Gastroesophageal sphincter (tissue), 4 donors: ENCODE results near the gene CNKSR3. TPM values are rescaled to one million over a fixed set of nuclear protein-coding genes. Genes with fewer than 3 reads are reported as not detected.
A peak's percentile ranks its signal among the peaks of the same experiment; 100 is the strongest.

Source experiments
- ATAC-seq: fragments of 150-250 bp; one replicate; pipeline ENCODE4 v1.9.1; 2016; ENCODE audit warnings: mild to moderate bottlenecking, moderate library complexity
- H3K27ac ChIP-seq, 4 donors: fragments of 200-600 bp; sonication (generic) in 3 of 4; 1 replicate in 3 of 4; 2 replicates in 1 of 4; pipeline ENCODE4 v1.5.1; 2016 to 2019
- H3K27me3 ChIP-seq: fragments of 200-600 bp; sonication (generic); one replicate; pipeline ENCODE4 v1.5.1; 2019
- H3K36me3 ChIP-seq, 2 donors: fragments of 200-600 bp; sonication (generic); one replicate each; pipeline ENCODE4 v1.5.1; 2019; ENCODE audit warnings: control low read depth in 1 of 2
- H3K4me1 ChIP-seq, 3 donors: fragments of 200-600 bp; sonication (generic); 1 replicate in 2 of 3; 2 replicates in 1 of 3; pipeline ENCODE4 v1.5.1; 2016 to 2019; ENCODE audit warnings: control low read depth in 2 of 3
- H3K4me3 ChIP-seq, 2 donors: fragments of 200-600 bp; sonication (generic); one replicate each; pipeline ENCODE4 v1.5.1; 2019; ENCODE audit warnings: mild to moderate bottlenecking in 1 of 2, moderate library complexity in 1 of 2
- H3K9me3 ChIP-seq, 3 donors: fragments of 200-600 bp; sonication (generic); one replicate each; pipeline ENCODE4 v1.5.1; 2017 to 2019; ENCODE audit warnings: control low read depth in 2 of 3
- CTCF ChIP-seq, 4 experiments: fragments of 200-600 bp in 2 of 4; fragments of 450-650 bp in 2 of 4; sonication (generic) in 1 of 4; IDR thresholded peaks; one replicate each; pipeline ENCODE4 v1.5.1; 2017 to 2019; ENCODE audit warnings: antibody characterized with exemption in 4 of 4, mild to moderate bottlenecking in 2 of 4, moderate library complexity in 2 of 4
- EP300 ChIP-seq: sonication (generic); formaldehyde crosslinking; IDR thresholded peaks from one replicate; pipeline ENCODE4 v1.6.1; 2017; ENCODE audit warnings: antibody characterized with exemption, mild to moderate bottlenecking
- POLR2A ChIP-seq, 2 donors: fragments of 450-650 bp; IDR thresholded peaks; one replicate each; pipeline ENCODE4 v1.6.1; 2017; ENCODE audit warnings: antibody characterized with exemption in 2 of 2, mild to moderate bottlenecking in 2 of 2, moderate library complexity in 1 of 2
- POLR2AphosphoS5 ChIP-seq: sonication (generic); formaldehyde crosslinking; IDR thresholded peaks from one replicate; pipeline ENCODE4 v1.6.1; 2017; ENCODE audit warnings: antibody characterized with exemption
- WGBS, 2 donors: methylation state at CpG; one replicate each; pipeline ENCODE4 v1.1.5; 2018; ENCODE audit warnings: low coverage in 1 of 2; 5-methylcytosine and 5-hydroxymethylcytosine counted together
- total RNA-seq, 4 donors: library from RNA; depleted of rRNA; stranded (reverse); fragments of >200 nt; gene quantifications; one replicate each; pipeline ENCODE4 v1.1.0, GENCODE V29; 2016

Gene CNKSR3
- total RNA-seq, 4 donors from 2014 or later, result 12.9 to 28.9 (median 16.0) TPM

DNA sequence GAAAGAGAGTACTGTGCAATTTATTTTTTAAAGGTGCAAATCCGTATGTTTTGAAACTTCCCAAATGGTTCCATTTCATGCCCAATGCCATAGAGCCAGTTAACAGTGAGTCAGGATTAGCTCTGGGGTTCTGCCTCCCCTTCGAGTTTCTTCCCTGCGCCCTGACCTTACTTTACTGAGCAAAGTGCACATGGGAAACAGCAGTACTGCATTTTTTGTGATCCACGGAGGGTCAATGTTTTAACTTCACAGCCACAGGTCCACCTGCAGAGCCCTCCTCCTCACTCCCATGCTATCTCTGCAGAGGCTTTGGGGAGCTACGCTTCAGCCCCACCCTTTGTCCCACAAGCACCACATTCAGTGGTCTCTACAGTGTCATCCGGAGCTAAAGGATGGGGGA, 44.0 kb upstream of the CNKSR3 start:
- H3K36me3 ChIP-seq, result no peaks in the 10 kb centered on the region
- peak overlapping the region in 1 of 4 donors; percentile 51 for H3K27ac ChIP-seq
- H3K9me3 ChIP-seq, result no peaks in the 10 kb centered on the region
- H3K27me3 ChIP-seq, result no peaks in the 10 kb centered on the region
- H3K4me1 ChIP-seq, result peaks cover 0 to 12% (median 0%) of the 10 kb centered on the region in 3 donors
- TF ChIP-seq EP300, result no peak
- TF ChIP-seq POLR2AphosphoS5, result no peak
- no peak for TF ChIP-seq POLR2A (IDR thresholded peaks at IDR 0.05)
- TF ChIP-seq CTCF (IDR thresholded peaks at IDR 0.05), result no peak
- ATAC-seq, result no peak
- no peak overlapping the region for H3K4me3 ChIP-seq
- WGBS, 2 donors, result 75 to 86% methylated on average over 3 to 6 of the region's 6 CpGs

DNA sequence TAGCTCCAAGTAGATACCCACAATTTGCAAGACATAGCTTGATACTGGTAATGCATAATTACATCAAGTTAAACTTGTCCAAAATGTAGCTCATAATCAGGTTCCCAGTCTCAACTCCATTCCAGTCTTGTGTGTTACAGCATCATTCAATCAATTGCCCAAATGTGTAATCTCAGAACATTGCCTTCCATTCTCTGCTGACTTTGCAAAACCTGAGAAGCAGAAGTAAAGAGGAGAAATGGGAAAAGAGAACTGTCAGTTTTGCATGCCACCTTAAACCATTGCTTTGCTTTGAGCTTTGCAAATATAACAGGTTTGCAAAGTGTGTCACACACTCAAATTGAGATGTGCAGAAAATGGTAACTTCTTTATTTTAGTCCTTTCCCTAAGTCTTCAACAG, 40.3 kb upstream of the CNKSR3 start:
- peaks cover 0 to 26% (median 5%) of the 10 kb centered on the region in 3 donors for H3K4me1 ChIP-seq
- H3K27ac ChIP-seq, result no peak overlapping the region
- no peak for TF ChIP-seq POLR2AphosphoS5
- TF ChIP-seq EP300, result no peak
- TF ChIP-seq POLR2A (IDR thresholded peaks at IDR 0.05), result no peak
- no peak for TF ChIP-seq CTCF (IDR thresholded peaks at IDR 0.05)
- H3K4me3 ChIP-seq, result no peak overlapping the region
- H3K27me3 ChIP-seq, result no peaks in the 10 kb centered on the region
- H3K36me3 ChIP-seq, result no peaks in the 10 kb centered on the region
- no peak for ATAC-seq
- H3K9me3 ChIP-seq, result no peaks in the 10 kb centered on the region

DNA sequence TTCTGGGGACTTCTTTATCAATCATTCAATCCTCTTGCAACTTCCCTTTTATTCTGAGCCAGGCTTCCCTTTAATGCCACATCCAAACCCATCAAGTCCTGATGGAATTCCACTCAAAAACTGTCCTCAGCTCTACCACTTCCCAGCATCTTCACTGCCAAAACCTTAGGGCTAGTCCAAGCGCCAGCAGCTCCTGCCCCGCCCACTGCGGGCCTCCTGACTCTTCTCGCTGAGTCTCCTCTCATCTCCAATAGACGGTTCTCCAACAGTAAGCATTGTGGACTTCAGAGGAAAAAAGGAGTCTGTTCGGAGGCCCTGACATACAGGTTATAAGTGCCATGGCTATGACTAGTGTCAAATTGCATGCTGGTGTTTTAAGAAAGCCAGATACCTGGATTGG, 38.7 kb upstream of the CNKSR3 start:
- TF ChIP-seq POLR2A (IDR thresholded peaks at IDR 0.05) (no peak), CTCF (IDR thresholded peaks at IDR 0.05) (no peak), EP300 (no peak), POLR2AphosphoS5 (no peak)
- H3K27ac ChIP-seq, result no peak overlapping the region
- no peak for ATAC-seq
- 100% methylated on average over 6 of the region's 6 CpGs; no CpG with 5 or more reads in 1 of the 2 donors for WGBS, 2 donors
- H3K4me1 ChIP-seq, result peaks cover 0 to 14% (median 5%) of the 10 kb centered on the region in 3 donors
- no peaks in the 10 kb centered on the region for H3K9me3 ChIP-seq
- no peaks in the 10 kb centered on the region for H3K27me3 ChIP-seq
- no peaks in the 10 kb centered on the region for H3K36me3 ChIP-seq
- no peak overlapping the region for H3K4me3 ChIP-seq

- 26 to 34% methylated on average over 2 to 6 of the region's 8 CpGs for WGBS, 2 donors
- Histone ChIP-seq H3K4me3 (no peak overlapping the region), H3K27me3 (no peaks in the 10 kb centered on the region), H3K4me1 (peaks cover 0 to 14% (median 5%) of the 10 kb centered on the region in 3 donors), H3K36me3 (no peaks in the 10 kb centered on the region), H3K9me3 (no peaks in the 10 kb centered on the region), H3K27ac (peak overlapping the region in 2 of 4 donors; percentile 12 to 24)
- no peak for TF ChIP-seq CTCF (IDR thresholded peaks at IDR 0.05)
- no peak for ATAC-seq
Observed at GRCh38 chr6:154548130-154548830, 37.8 kb upstream of the CNKSR3 start.

GRCh38 chr6:154543628-154544027, 33.1 kb upstream of the CNKSR3 start:
- H3K9me3 ChIP-seq, result no peaks in the 10 kb centered on the region
- H3K4me1 ChIP-seq, result peaks cover 0 to 8% (median 5%) of the 10 kb centered on the region in 3 donors
- TF ChIP-seq CTCF (IDR thresholded peaks at IDR 0.05) (no peak), EP300 (no peak), POLR2A (IDR thresholded peaks at IDR 0.05) (no peak), POLR2AphosphoS5 (no peak)
- no peaks in the 10 kb centered on the region for H3K36me3 ChIP-seq
- no peak overlapping the region for H3K27ac ChIP-seq
- WGBS, 2 donors, result 62 to 73% methylated on average over 4 to 5 of the region's 5 CpGs
- H3K27me3 ChIP-seq, result no peaks in the 10 kb centered on the region
- H3K4me3 ChIP-seq, result no peak overlapping the region
- no peak for ATAC-seq
